ENCODE data around the gene INO80B.
A peak's percentile ranks its signal among the peaks of the same experiment; 100 is the strongest.

INO80B gene

GRCh38 chr2:74421221-74421870 is 33.5 kb upstream of the INO80B start, which contains the start of the genes C2orf81 and WDR54:
TSS of gene C2orf81 (minus strand) at chr2:74421619. CDS start at chr2:74421560, 59 bp downstream.
TSS of gene WDR54 (plus strand) at chr2:74421730. CDS start at chr2:74422154, 424 bp downstream.
- Mint-ChIP-seq H3K27ac (peak within 1 kb of the TSS; percentile 97), H3K9me3 (no peaks in the 10 kb centered on the region), H3K4me1 (peaks cover 29% of the 10 kb centered on the region), H3K27me3 (no peaks in the 10 kb centered on the region), H3K36me3 (peaks cover 5% of the 10 kb centered on the region), H3K4me3 (peak within 1 kb of the TSS; percentile 100)

GRCh38 chr2:74423231-74424095 is 31.4 kb upstream of the INO80B start:
- Mint-ChIP-seq H3K27me3 (no peaks in the 10 kb centered on the region), H3K9me3 (no peaks in the 10 kb centered on the region), H3K4me3 (peak overlapping the region; percentile 100), H3K36me3 (peaks cover 5% of the 10 kb centered on the region), H3K27ac (peak overlapping the region; percentile 76), H3K4me1 (peaks cover 29% of the 10 kb centered on the region)

GRCh38 chr2:74424139-74424992 is 30.5 kb upstream of the INO80B start:
- H3K4me3 Mint-ChIP-seq = no peak overlapping the region
- no peaks in the 10 kb centered on the region for H3K9me3 Mint-ChIP-seq
- no peak overlapping the region for H3K27ac Mint-ChIP-seq
- peaks cover 5% of the 10 kb centered on the region for H3K36me3 Mint-ChIP-seq
- peaks cover 29% of the 10 kb centered on the region for H3K4me1 Mint-ChIP-seq
- no peaks in the 10 kb centered on the region for H3K27me3 Mint-ChIP-seq

- Mint-ChIP-seq H3K4me3 (no peak overlapping the region), H3K27me3 (no peaks in the 10 kb centered on the region), H3K9me3 (no peaks in the 10 kb centered on the region), H3K27ac (no peak overlapping the region), H3K36me3 (peaks cover 5% of the 10 kb centered on the region), H3K4me1 (peaks cover 27% of the 10 kb centered on the region)
Measured at GRCh38 chr2:74424995-74425406, 29.9 kb upstream of the INO80B start.

- Mint-ChIP-seq H3K9me3 (no peaks in the 10 kb centered on the region), H3K4me1 (peaks cover 21% of the 10 kb centered on the region), H3K27me3 (no peaks in the 10 kb centered on the region), H3K36me3 (peaks cover 5% of the 10 kb centered on the region), H3K4me3 (no peak overlapping the region), H3K27ac (no peak overlapping the region)
Measured at GRCh38 chr2:74425523-74425922, 29.4 kb upstream of the INO80B start.

GRCh38 chr2:74426181-74426758 is 28.6 kb upstream of the INO80B start:
- Mint-ChIP-seq H3K27me3 (no peaks in the 10 kb centered on the region), H3K27ac (no peak overlapping the region), H3K4me1 (peaks cover 15% of the 10 kb centered on the region), H3K9me3 (no peaks in the 10 kb centered on the region), H3K4me3 (no peak overlapping the region), H3K36me3 (peaks cover 5% of the 10 kb centered on the region)

- Mint-ChIP-seq H3K4me1 (peaks cover 8% of the 10 kb centered on the region), H3K27ac (no peak overlapping the region), H3K9me3 (no peaks in the 10 kb centered on the region), H3K36me3 (peaks cover 5% of the 10 kb centered on the region), H3K27me3 (no peaks in the 10 kb centered on the region), H3K4me3 (no peak overlapping the region)
Measured at GRCh38 chr2:74427551-74427950, 27.3 kb upstream of the INO80B start.

GRCh38 chr2:74428675-74429074 is 26.2 kb upstream of the INO80B start:
- no peak overlapping the region for H3K4me3 Mint-ChIP-seq
- H3K9me3 Mint-ChIP-seq = no peaks in the 10 kb centered on the region

GRCh38 chr2:74429487-74430451 is 25.1 kb upstream of the INO80B start:
- no peaks in the 10 kb centered on the region for H3K4me1 Mint-ChIP-seq
- no peaks in the 10 kb centered on the region for H3K27me3 Mint-ChIP-seq
- no peak overlapping the region for H3K4me3 Mint-ChIP-seq
- H3K9me3 Mint-ChIP-seq = no peaks in the 10 kb centered on the region
- no peak overlapping the region for H3K27ac Mint-ChIP-seq
- peaks cover 4% of the 10 kb centered on the region for H3K36me3 Mint-ChIP-seq

More at GRCh38 chr2:74428675-74429074, 26.2 kb upstream of the INO80B start:
- Mint-ChIP-seq H3K36me3 (peaks cover 5% of the 10 kb centered on the region), H3K4me1 (no peaks in the 10 kb centered on the region), H3K27ac (no peak overlapping the region), H3K27me3 (no peaks in the 10 kb centered on the region)

- no peaks in the 10 kb centered on the region for H3K27me3 Mint-ChIP-seq
- H3K9me3 Mint-ChIP-seq = no peaks in the 10 kb centered on the region
- H3K4me3 Mint-ChIP-seq = no peak overlapping the region
- no peaks in the 10 kb centered on the region for H3K4me1 Mint-ChIP-seq
- peaks cover 2% of the 10 kb centered on the region for H3K36me3 Mint-ChIP-seq
- no peak overlapping the region for H3K27ac Mint-ChIP-seq
Measured at GRCh38 chr2:74430502-74430901, 24.4 kb upstream of the INO80B start.

GRCh38 chr2:74436111-74436805 is 18.6 kb upstream of the INO80B start:
- Mint-ChIP-seq H3K4me1 (peaks cover 4% of the 10 kb centered on the region), H3K27me3 (peaks cover 8% of the 10 kb centered on the region), H3K27ac (no peak overlapping the region), H3K9me3 (no peaks in the 10 kb centered on the region), H3K36me3 (no peaks in the 10 kb centered on the region), H3K4me3 (no peak overlapping the region)

GRCh38 chr2:74436848-74437695 is 17.8 kb upstream of the INO80B start:
- Mint-ChIP-seq H3K9me3 (no peaks in the 10 kb centered on the region), H3K4me1 (peaks cover 4% of the 10 kb centered on the region), H3K4me3 (no peak overlapping the region), H3K36me3 (no peaks in the 10 kb centered on the region), H3K27me3 (peaks cover 8% of the 10 kb centered on the region), H3K27ac (peak overlapping the region; percentile 27)

- H3K4me3 Mint-ChIP-seq = no peak overlapping the region
- peaks cover 12% of the 10 kb centered on the region for H3K27me3 Mint-ChIP-seq
- no peaks in the 10 kb centered on the region for H3K36me3 Mint-ChIP-seq
- peaks cover 8% of the 10 kb centered on the region for H3K4me1 Mint-ChIP-seq
- peak overlapping the region; percentile 15 for H3K27ac Mint-ChIP-seq
- H3K9me3 Mint-ChIP-seq = no peaks in the 10 kb centered on the region
Measured at GRCh38 chr2:74438248-74438647, 16.6 kb upstream of the INO80B start.
